HUES64 (cell line): ENCODE data around the gene TMEM178B.

Experiments
- H3K27ac ChIP-seq: 2 replicates; pipeline ENCODE4 v1.7.0; 2013; ENCODE audit warnings: low read depth, low read length, inconsistent platforms
- H3K27me3 ChIP-seq: 2 replicates; pipeline ENCODE4 v1.6.1; 2013; ENCODE audit warnings: mild to moderate bottlenecking, low read length; ENCODE audit not compliant: insufficient read depth
- H3K36me3 ChIP-seq: 2 replicates; pipeline ENCODE4 v1.6.1; 2013; ENCODE audit warnings: mild to moderate bottlenecking, low read length; ENCODE audit not compliant: insufficient read depth
- H3K4me1 ChIP-seq: 2 replicates; pipeline ENCODE4 v1.6.1; 2013; ENCODE audit warnings: mild to moderate bottlenecking, low read length, moderate library complexity; ENCODE audit not compliant: insufficient read depth
- H3K4me3 ChIP-seq: 2 replicates; pipeline ENCODE4 v1.5.1; 2013; ENCODE audit warnings: mild to moderate bottlenecking, low read length, moderate library complexity
- H3K9ac ChIP-seq: 2 replicates; pipeline ENCODE4 v1.6.1; 2013; ENCODE audit warnings: mild to moderate bottlenecking, low read depth, low read length
- H3K9me3 ChIP-seq: 2 replicates; pipeline ENCODE4 v1.6.1; 2013; ENCODE audit warnings: low read depth, low read length; ENCODE audit not compliant: insufficient read depth
- WGBS: fragments of 150-250, 120-280 bp; methylation state at CpG from one replicate; pipeline ENCODE4 v1.1.7; 2013; ENCODE audit warnings: missing lambda C conversion rate; 5-methylcytosine and 5-hydroxymethylcytosine counted together

TMEM178B gene

GRCh38 chr7:141203177-141203576 lies 129.3 kb downstream of the TMEM178B start:
- no peak overlapping the region for H3K4me3 ChIP-seq
- H3K27me3 ChIP-seq: no peaks in the 10 kb centered on the region
- H3K4me1 ChIP-seq: peaks cover 9% of the 10 kb centered on the region; the same call in 1 of the 2 replicates
- H3K9me3 ChIP-seq: no peaks in the 10 kb centered on the region
- no peak overlapping the region for H3K27ac ChIP-seq
- no peak overlapping the region for H3K9ac ChIP-seq
- 94% methylated on average over 5 of the region's 6 CpGs for WGBS
- no peaks in the 10 kb centered on the region for H3K36me3 ChIP-seq

- no peak overlapping the region for H3K27ac ChIP-seq
- no peaks in the 10 kb centered on the region for H3K9me3 ChIP-seq
- H3K36me3 ChIP-seq: no peaks in the 10 kb centered on the region
- peaks cover 6% of the 10 kb centered on the region; the same call in 1 of the 2 replicates for H3K4me1 ChIP-seq
- no peak overlapping the region for H3K9ac ChIP-seq
- no peak overlapping the region for H3K4me3 ChIP-seq
- no peaks in the 10 kb centered on the region for H3K27me3 ChIP-seq
- 48% methylated on average over 4 of the region's 4 CpGs for WGBS
Observed at GRCh38 chr7:141203586-141203985, 129.7 kb downstream of the TMEM178B start.

- H3K27ac ChIP-seq: no peak overlapping the region
- H3K9ac ChIP-seq: no peak overlapping the region
- 93% methylated on average over 3 of the region's 3 CpGs for WGBS
- H3K4me1 ChIP-seq: peaks cover 30% of the 10 kb centered on the region
- H3K4me3 ChIP-seq: no peak overlapping the region
- H3K9me3 ChIP-seq: no peaks in the 10 kb centered on the region
- no peaks in the 10 kb centered on the region for H3K27me3 ChIP-seq
- H3K36me3 ChIP-seq: no peaks in the 10 kb centered on the region
Observed at GRCh38 chr7:141207661-141208060, 133.8 kb downstream of the TMEM178B start.

- H3K9ac ChIP-seq: peak overlapping the region; percentile 35; the same call in 1 of the 2 replicates
- 58% methylated on average over 3 of the region's 3 CpGs for WGBS
- no peak overlapping the region for H3K4me3 ChIP-seq
- H3K9me3 ChIP-seq: no peaks in the 10 kb centered on the region
- H3K27me3 ChIP-seq: no peaks in the 10 kb centered on the region
- peaks cover 30% of the 10 kb centered on the region for H3K4me1 ChIP-seq
- peak overlapping the region; percentile 26; the same call in 1 of the 2 replicates for H3K27ac ChIP-seq
- no peaks in the 10 kb centered on the region for H3K36me3 ChIP-seq
Observed at GRCh38 chr7:141208539-141208938, 134.7 kb downstream of the TMEM178B start.

GRCh38 chr7:141209454-141209853 lies 135.6 kb downstream of the TMEM178B start:
- WGBS: 84% methylated on average over 3 of the region's 3 CpGs
- Histone ChIP-seq H3K9me3 (no peaks in the 10 kb centered on the region), H3K9ac (no peak overlapping the region), H3K27ac (no peak overlapping the region), H3K27me3 (no peaks in the 10 kb centered on the region), H3K4me3 (no peak overlapping the region), H3K4me1 (peaks cover 30% of the 10 kb centered on the region), H3K36me3 (no peaks in the 10 kb centered on the region)

GRCh38 chr7:141210862-141211261 lies 137.0 kb downstream of the TMEM178B start:
- H3K4me1 ChIP-seq: peaks cover 30% of the 10 kb centered on the region
- no peak overlapping the region for H3K4me3 ChIP-seq
- WGBS: 34% methylated on average over 2 of the region's 2 CpGs
- H3K36me3 ChIP-seq: no peaks in the 10 kb centered on the region
- no peak overlapping the region for H3K27ac ChIP-seq
- no peaks in the 10 kb centered on the region for H3K27me3 ChIP-seq
- no peak overlapping the region for H3K9ac ChIP-seq
- H3K9me3 ChIP-seq: no peaks in the 10 kb centered on the region

GRCh38 chr7:141213226-141213625 lies 139.4 kb downstream of the TMEM178B start:
- Histone ChIP-seq H3K36me3 (no peaks in the 10 kb centered on the region), H3K9ac (no peak overlapping the region), H3K9me3 (no peaks in the 10 kb centered on the region), H3K27ac (no peak overlapping the region), H3K4me1 (peaks cover 30% of the 10 kb centered on the region), H3K27me3 (no peaks in the 10 kb centered on the region), H3K4me3 (no peak overlapping the region)
- 92% methylated on average over 2 of the region's 2 CpGs for WGBS

- Histone ChIP-seq H3K27me3 (no peaks in the 10 kb centered on the region), H3K9me3 (no peaks in the 10 kb centered on the region), H3K27ac (no peak overlapping the region), H3K36me3 (no peaks in the 10 kb centered on the region), H3K9ac (no peak overlapping the region), H3K4me3 (no peak overlapping the region), H3K4me1 (no peaks in the 10 kb centered on the region; the same call in 1 of the 2 replicates)
- 78% methylated on average over 7 of the region's 7 CpGs for WGBS
Observed at GRCh38 chr7:141217938-141218337, 144.1 kb downstream of the TMEM178B start.

- Histone ChIP-seq H3K27me3 (no peaks in the 10 kb centered on the region), H3K27ac (no peak overlapping the region), H3K4me3 (no peak overlapping the region), H3K4me1 (no peaks in the 10 kb centered on the region; the same call in 1 of the 2 replicates), H3K36me3 (no peaks in the 10 kb centered on the region), H3K9ac (no peak overlapping the region), H3K9me3 (no peaks in the 10 kb centered on the region)
- WGBS: 86% methylated on average over 5 of the region's 6 CpGs
Observed at GRCh38 chr7:141218941-141219340, 145.1 kb downstream of the TMEM178B start.

- H3K36me3 ChIP-seq: no peaks in the 10 kb centered on the region
- H3K9me3 ChIP-seq: no peaks in the 10 kb centered on the region
- no peak overlapping the region for H3K4me3 ChIP-seq
- H3K9ac ChIP-seq: no peak overlapping the region
- no peak overlapping the region for H3K27ac ChIP-seq
- no peaks in the 10 kb centered on the region for H3K4me1 ChIP-seq
- H3K27me3 ChIP-seq: no peaks in the 10 kb centered on the region
- WGBS: 81% methylated on average over 7 of the region's 8 CpGs
Observed at GRCh38 chr7:141220263-141220880, 146.5 kb downstream of the TMEM178B start.

- Histone ChIP-seq H3K27ac (no peak overlapping the region), H3K4me3 (no peak overlapping the region), H3K36me3 (no peaks in the 10 kb centered on the region), H3K9ac (no peak overlapping the region), H3K4me1 (no peaks in the 10 kb centered on the region), H3K9me3 (no peaks in the 10 kb centered on the region), H3K27me3 (no peaks in the 10 kb centered on the region)
- 63% methylated on average over 2 of the region's 2 CpGs for WGBS
Observed at GRCh38 chr7:141221007-141221612, 147.2 kb downstream of the TMEM178B start.
